Measurements from ENCODE around the gene ZBTB38. TPM values are rescaled to one million over a fixed set of nuclear protein-coding genes. Genes with fewer than 3 reads are reported as not detected.

The ZBTB38 gene
- total RNA-seq, 1 donor from 2014 or later = 46.7 TPM

GRCh38 chr3:141402476-141403171 lies 34.3 kb downstream of the ZBTB38 start:
- peak; percentile 47 to 75 for DNase-seq (ENCODE audit: low spot score in 2 of 2, unreplicated experiment in 2 of 2)
- H3K27me3 Mint-ChIP-seq (ENCODE audit: low read depth) = no peaks in the 10 kb centered on the region
- peaks cover 29% of the 10 kb centered on the region for H3K36me3 Mint-ChIP-seq
- peaks cover under 1% of the 10 kb centered on the region for H3K9me3 Mint-ChIP-seq
- TF ChIP-seq CTCF (IDR thresholded peaks at IDR 0.05; ENCODE audit: unreplicated experiment) = no peak
- peak overlapping the region; percentile 82 for H3K4me3 Mint-ChIP-seq
- peak overlapping the region; percentile 92 for H3K27ac Mint-ChIP-seq
- peaks cover 34% of the 10 kb centered on the region for H3K4me1 Mint-ChIP-seq

- H3K27me3 Mint-ChIP-seq (ENCODE audit: low read depth) = no peaks in the 10 kb centered on the region
- peaks cover 29% of the 10 kb centered on the region for H3K36me3 Mint-ChIP-seq
- no peak overlapping the region for H3K27ac Mint-ChIP-seq
- H3K9me3 Mint-ChIP-seq = no peaks in the 10 kb centered on the region
- no peak for DNase-seq (ENCODE audit: low spot score in 2 of 2, unreplicated experiment in 2 of 2)
- peak overlapping the region; percentile 11 for H3K4me3 Mint-ChIP-seq
- peaks cover 34% of the 10 kb centered on the region for H3K4me1 Mint-ChIP-seq
- no peak for TF ChIP-seq CTCF (IDR thresholded peaks at IDR 0.05; ENCODE audit: unreplicated experiment)
These were observed 35.3 kb downstream of the ZBTB38 start for GRCh38 chr3:141403576-141403975.

GRCh38 chr3:141405025-141405424 lies 36.7 kb downstream of the ZBTB38 start:
- Mint-ChIP-seq H3K27me3 (ENCODE audit: low read depth) (no peaks in the 10 kb centered on the region), H3K27ac (no peak overlapping the region), H3K4me1 (peaks cover 36% of the 10 kb centered on the region), H3K9me3 (no peaks in the 10 kb centered on the region), H3K36me3 (peaks cover 31% of the 10 kb centered on the region), H3K4me3 (no peak overlapping the region)
- DNase-seq (ENCODE audit: low spot score in 2 of 2, unreplicated experiment in 2 of 2) = no peak
- no peak for TF ChIP-seq CTCF (IDR thresholded peaks at IDR 0.05; ENCODE audit: unreplicated experiment)

GRCh38 chr3:141405591-141405990 lies 37.3 kb downstream of the ZBTB38 start:
- Mint-ChIP-seq H3K27ac (peak overlapping the region; percentile 84), H3K4me3 (no peak overlapping the region), H3K36me3 (peaks cover 31% of the 10 kb centered on the region), H3K9me3 (no peaks in the 10 kb centered on the region), H3K27me3 (ENCODE audit: low read depth) (no peaks in the 10 kb centered on the region), H3K4me1 (peaks cover 41% of the 10 kb centered on the region)
- TF ChIP-seq CTCF (IDR thresholded peaks at IDR 0.05; ENCODE audit: unreplicated experiment) = no peak
- no peak for DNase-seq (ENCODE audit: low spot score in 2 of 2, unreplicated experiment in 2 of 2)

GRCh38 chr3:141406265-141406664 lies 38.0 kb downstream of the ZBTB38 start:
- Mint-ChIP-seq H3K27me3 (ENCODE audit: low read depth) (no peaks in the 10 kb centered on the region), H3K4me1 (peaks cover 44% of the 10 kb centered on the region), H3K4me3 (no peak overlapping the region), H3K36me3 (peaks cover 31% of the 10 kb centered on the region), H3K9me3 (no peaks in the 10 kb centered on the region), H3K27ac (peak overlapping the region; percentile 84)
- no peak for TF ChIP-seq CTCF (IDR thresholded peaks at IDR 0.05; ENCODE audit: unreplicated experiment)
- no peak for DNase-seq (ENCODE audit: low spot score in 2 of 2, unreplicated experiment in 2 of 2)

Measured in mesothelial cell of epicardium (in vitro differentiated cells).